CD4-positive, alpha-beta T cell (primary cell): ENCODE data around the gene EEF1G. TPM values are rescaled to one million over a fixed set of nuclear protein-coding genes. Genes with fewer than 3 reads are reported as not detected.
A peak's percentile ranks its signal among the peaks of the same experiment; 100 is the strongest.

Experiments
- ATAC-seq: fragments of 200-7000 bp; cut with Tn5 transposase; one replicate; pipeline ENCODE4 v1.10.0; 2022; ENCODE audit warnings: mild to moderate bottlenecking; ENCODE audit not compliant: poor library complexity
- CTCF ChIA-PET: fragments of 350-600 bp; sonication (Branson Sonifier 250); formaldehyde crosslinking; loops from one replicate; lab custom pipeline; 2021; ENCODE audit warnings: antibody characterized with exemption, inconsistent platforms; lab: Charles Lee
- POLR2A ChIA-PET: fragments of 350-600 bp; sonication (Branson Sonifier 250); formaldehyde crosslinking; loops from one replicate; lab custom pipeline; 2021; ENCODE audit warnings: antibody characterized with exemption, inconsistent platforms; lab: Charles Lee
- DNase-seq, 14 experiments: peaks; one replicate each; pipeline ENCODE4 v3.0.0-alpha.2; 2013 to 2020; ENCODE audit warnings: mixed read lengths in 2 of 14
- H3K27ac ChIP-seq, 2 donors: one replicate each; pipeline versions ENCODE4 v1.5.1 to v1.7.0; 2013; ENCODE audit warnings: low read length in 2 of 2, low read depth in 1 of 2, mild to moderate bottlenecking in 1 of 2
- H3K27me3 ChIP-seq, 2 experiments: 1 replicate in 1 of 2; 2 replicates in 1 of 2; pipeline versions ENCODE4 v1.6.1 to v1.7.0; 2013; ENCODE audit warnings: low read length in 2 of 2, control low read depth in 1 of 2, mild to moderate bottlenecking in 1 of 2, moderate library complexity in 1 of 2; ENCODE audit not compliant: insufficient read depth in 2 of 2, control insufficient read depth in 1 of 2
- H3K36me3 ChIP-seq: one replicate; pipeline ENCODE4 v1.6.1; 2013; ENCODE audit warnings: low read length, control low read depth; ENCODE audit not compliant: insufficient read depth
- H3K4me1 ChIP-seq: one replicate; pipeline ENCODE4 v1.6.1; 2013; ENCODE audit warnings: low read length, control low read depth; ENCODE audit not compliant: insufficient read depth
- H3K4me3 ChIP-seq: one replicate; pipeline ENCODE4 v1.5.1; 2013; ENCODE audit warnings: mild to moderate bottlenecking, low read length, moderate library complexity
- H3K9me3 ChIP-seq, 2 experiments: 1 replicate in 1 of 2; 2 replicates in 1 of 2; pipeline versions ENCODE4 v1.6.1 to v1.7.0; 2013; ENCODE audit warnings: low read length in 2 of 2, mild to moderate bottlenecking in 2 of 2, control low read depth in 1 of 2, moderate library complexity in 1 of 2; ENCODE audit not compliant: control insufficient read depth in 1 of 2, insufficient read depth in 1 of 2
- H3K27ac Mint-ChIP-seq: one replicate; pipeline ENCODE4 v1.8.0; 2020; ENCODE audit warnings: mixed read lengths
- H3K27me3 Mint-ChIP-seq: one replicate; pipeline ENCODE4 v1.8.0; 2021; ENCODE audit warnings: mixed read lengths
- H3K36me3 Mint-ChIP-seq: one replicate; pipeline ENCODE4 v1.8.0; 2021; ENCODE audit warnings: low read depth, mixed read lengths
- H3K4me1 Mint-ChIP-seq: one replicate; pipeline ENCODE4 v1.8.0; 2021; ENCODE audit warnings: low read depth, mixed read lengths
- H3K4me3 Mint-ChIP-seq: one replicate; pipeline ENCODE4 v1.8.0; 2020; ENCODE audit warnings: mild to moderate bottlenecking, mixed read lengths
- H3K9me3 Mint-ChIP-seq: one replicate; pipeline ENCODE4 v1.8.0; 2020; ENCODE audit warnings: mixed read lengths
- CTCF ChIP-seq: fragments of 200-600 bp; IDR thresholded peaks from one replicate; pipeline ENCODE4 v1.8.0; 2022; ENCODE audit warnings: antibody characterized with exemption, mild to moderate bottlenecking
- intact Hi-C, 2 experiments: fragments of 100-400 bp; cut with DNase I in 1 of 2; cut with micrococcal nuclease in 1 of 2; formaldehyde crosslinking; loops; one replicate each; pipeline versions ENCODE4 v1.15.1 to v1.9.0; 2023 to 2025; cut with DNase I, micrococcal nuclease
- polyA plus RNA-seq, 2 donors: library from polyadenylated mRNA; unstranded; fragments of 120-200 nt; gene quantifications; one replicate each; pipeline ENCODE4 v1.2.1, GENCODE V29; 2013
- total RNA-seq, 174 experiments: library from RNA in 2 of 174; stranded (reverse) in 2 of 174; gene quantifications; one replicate each; pipeline ENCODE4 v1.2.3 and lab custom pipeline; 2021 to 2026

Gene EEF1G
- 1,000 to 10,000 TPM; 2,181 to 2,269 TPM for total RNA-seq
- 3,560 TPM for polyA plus RNA-seq (2013, experiment 1 of 2)
- polyA plus RNA-seq (2013, experiment 2 of 2): 3,459 TPM
- total RNA-seq (lab: John Stamatoyannopoulos, UW): 0 to 0.20 (median 0) reads per million in 172 experiments

- Histone ChIP-seq H3K27ac (peak within 1 kb of the TSS; percentile 76 to 83), H3K36me3 (peaks cover 62% of the 10 kb centered on the region), H3K27me3 (no peaks in the 10 kb centered on the region), H3K4me1 (peaks cover 48% of the 10 kb centered on the region), H3K4me3 (peak within 1 kb of the TSS; percentile 82), H3K9me3 (no peaks in the 10 kb centered on the region)
- H3K4me3 Mint-ChIP-seq: peak within 1 kb of the TSS; percentile 93
- ATAC-seq: peak; percentile 94
- ChIA-PET CTCF (interaction anchor here (1.3 to 3.0 kb wide), 7 partner anchors 13 to 214 kb away, joined by 3 to 14 read pairs (median 9); partner anchors contain the start of genes MTA2, TMEM179B and TUT1), POLR2A (interaction anchor here (0.6 to 5.8 kb wide), 49 partner anchors 9 to 1744 kb away, joined by 3 to 127 read pairs (median 5); partner anchors contain the start of genes AHNAK, B3GAT3, C11orf98 and CSKMT)
- peaks cover 89% of the 10 kb centered on the region for H3K36me3 Mint-ChIP-seq
- H3K4me1 Mint-ChIP-seq: peaks cover 55% of the 10 kb centered on the region
- H3K27me3 Mint-ChIP-seq: no peaks in the 10 kb centered on the region
- no peaks in the 10 kb centered on the region for H3K9me3 Mint-ChIP-seq
- H3K27ac Mint-ChIP-seq: peak within 1 kb of the TSS; percentile 89
- TF ChIP-seq CTCF: no peak
- intact Hi-C loops: loop anchor here (1.0 to 2.0 kb wide), 3 partner anchors 17 to 22 kb away; partner anchors contain the start of gene TUT1 (in 2 of the 2)
- DNase-seq: peak; percentile 95 to 100 (median 97)
These were observed at the start of gene EEF1G for GRCh38 chr11:62573592-62574362. Gene EEF1G, minus strand, starts transcription at chr11:62573891. Its CDS starts 49 bp downstream, at chr11:62573842.

GRCh38 chr11:62622476-62623089 is 48.9 kb upstream of the EEF1G start:
- Histone ChIP-seq H3K27me3 (no peaks in the 10 kb centered on the region), H3K36me3 (peaks cover 26% of the 10 kb centered on the region), H3K9me3 (no peaks in the 10 kb centered on the region), H3K4me3 (peak overlapping the region; percentile 69), H3K27ac (peak overlapping the region; percentile 86 to 88), H3K4me1 (peaks cover 31% of the 10 kb centered on the region)
- DNase-seq (peak in 2 of 14 experiments; percentile 31 to 53), ATAC-seq (no peak)
- POLR2A ChIA-PET: interaction anchor here (0.6 to 6.0 kb wide), 20 partner anchors 10 to 1671 kb away, joined by 3 to 80 read pairs (median 13); partner anchors contain the start of genes C11orf98, CSKMT, EEF1G and EML3
- CTCF ChIA-PET: interaction anchor here (0.6 to 3.6 kb wide), 6 partner anchors 9 to 164 kb away, joined by 3 to 10 read pairs (median 5); partner anchors contain the start of genes ROM1 and TUT1
- peaks cover 27% of the 10 kb centered on the region for H3K4me1 Mint-ChIP-seq
- intact Hi-C loops: loop anchor here (1.0 to 5.0 kb wide), 4 partner anchors 24 to 50 kb away; partner anchors contain the start of genes GANAB (in 1 of the 2), INTS5 (in 1 of the 2), LBHD1 (in 1 of the 2) and TUT1 (in 1 of the 2)
- H3K4me3 Mint-ChIP-seq: peak overlapping the region; percentile 86
- no peak for TF ChIP-seq CTCF
- peaks cover 61% of the 10 kb centered on the region for H3K36me3 Mint-ChIP-seq
- peak overlapping the region; percentile 89 for H3K27ac Mint-ChIP-seq
- H3K27me3 Mint-ChIP-seq: no peaks in the 10 kb centered on the region
- no peaks in the 10 kb centered on the region for H3K9me3 Mint-ChIP-seq
